EL (cell line): Measurements from ENCODE around the gene SPTBN5.

Source experiments
- DNase-seq: peaks from one replicate; pipeline ENCODE4 v3.0.0-alpha.2; 2016

The SPTBN5 gene

DNA sequence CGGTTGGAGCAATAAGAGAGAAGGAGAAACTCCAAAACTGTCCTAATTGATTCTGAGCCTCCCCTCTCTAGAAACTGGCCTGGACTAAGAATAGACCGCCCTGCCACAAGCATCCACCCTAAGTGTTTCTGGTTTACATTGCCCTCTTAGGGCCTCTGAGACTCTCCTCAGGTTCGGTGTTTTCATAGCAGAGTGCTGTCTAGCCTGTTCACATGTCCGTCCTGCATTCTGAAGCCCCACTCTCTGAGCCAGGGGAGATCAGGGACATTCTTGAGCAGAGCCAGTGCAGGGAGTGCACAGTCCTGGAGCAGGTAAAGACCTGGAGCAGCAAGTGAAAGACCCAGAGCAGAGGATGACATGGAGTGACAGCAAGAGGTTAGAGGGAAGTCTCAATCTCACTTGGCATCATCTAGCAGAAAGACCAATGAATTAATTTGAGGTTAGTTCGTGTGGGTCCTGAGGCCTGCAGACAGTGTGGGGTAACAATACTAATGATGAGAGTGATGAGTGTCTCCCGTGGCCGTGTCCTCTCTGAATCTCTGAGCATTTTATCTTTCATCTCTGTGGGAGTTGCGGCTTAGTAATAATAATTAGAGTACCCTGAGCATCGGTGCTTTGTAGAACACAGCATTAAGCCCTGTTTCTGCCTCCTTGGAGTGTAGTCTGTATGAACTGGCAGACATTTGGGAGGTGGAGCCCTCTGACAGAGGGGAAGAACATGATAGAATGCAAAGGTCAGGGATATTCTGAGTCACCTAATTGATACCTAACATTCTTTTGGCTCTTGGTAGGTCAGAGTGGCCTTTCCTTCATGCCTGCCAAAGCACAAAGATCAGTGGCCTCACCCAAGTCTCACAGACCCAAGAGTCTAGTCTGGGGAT is 95.0 kb downstream of the SPTBN5 start:
- peak; percentile 58 for DNase-seq
